GM12878 (cell line): ENCODE data around the gene RUNX3. TPM values are rescaled to one million over a fixed set of nuclear protein-coding genes. Genes with fewer than 3 reads are reported as not detected.
A peak's percentile ranks its signal among the peaks of the same experiment; 100 is the strongest.

Experiments used
- BMI1 ChIP-seq: fragments of 450-650 bp; IDR thresholded peaks from 2 replicates; pipeline ENCODE4 v1.6.1; 2016; ENCODE audit warnings: mild to moderate bottlenecking, moderate library complexity, borderline replicate concordance
- BRCA1 ChIP-seq: IDR thresholded peaks from 2 replicates; pipeline ENCODE4 v1.6.1; 2011; ENCODE audit warnings: low read depth, low read length, improper control_type of control experiment
- CBX5 ChIP-seq: sonication (generic); IDR thresholded peaks from 2 replicates; pipeline ENCODE4 v1.6.1; 2016; ENCODE audit warnings: low read depth, moderate library complexity, mild to moderate bottlenecking, inconsistent platforms
- E2F8 ChIP-seq: fragments of 450-650 bp; IDR thresholded peaks from 2 replicates; pipeline ENCODE4 v1.6.1; 2018; ENCODE audit warnings: mild to moderate bottlenecking, low read depth, moderate library complexity; ENCODE audit not compliant: partially characterized antibody
- ETV6 ChIP-seq, 2 experiments: fragments of 450-650 bp in 1 of 2; IDR thresholded peaks in 1 of 2; conservative IDR thresholded peaks in 1 of 2; 2 replicates each; pipeline ENCODE4 v1.6.1; 2014; ENCODE audit warnings: antibody characterized with exemption in 1 of 2, borderline replicate concordance in 1 of 2, low read depth in 1 of 2, mild to moderate bottlenecking in 1 of 2, moderate library complexity in 1 of 2
- FOXM1 ChIP-seq: IDR thresholded peaks from 2 replicates; pipeline ENCODE4 v1.6.1; 2012; ENCODE audit warnings: low read depth, mild to moderate bottlenecking, inconsistent platforms, low read length, moderate library complexity
- GABPA ChIP-seq: IDR thresholded peaks from 2 replicates; pipeline ENCODE4 v1.6.1; 2014; ENCODE audit warnings: antibody characterized with exemption, low read depth, mild to moderate bottlenecking, inconsistent platforms
- IKZF2 ChIP-seq, 2 experiments: fragments of 450-650 bp; IDR thresholded peaks; 2 replicates each; pipeline ENCODE4 v1.6.1; 2017; ENCODE audit warnings: mild to moderate bottlenecking in 2 of 2, moderate library complexity in 2 of 2
- IRF5 ChIP-seq: fragments of 450-650 bp; IDR thresholded peaks from 2 replicates; pipeline ENCODE4 v1.6.1; 2017; ENCODE audit warnings: borderline replicate concordance
- MEF2B ChIP-seq: fragments of 450-650 bp; IDR thresholded peaks from 2 replicates; pipeline ENCODE4 v1.6.1; 2018; ENCODE audit warnings: mild to moderate bottlenecking, moderate library complexity; ENCODE audit not compliant: partially characterized antibody, poor library complexity, severe bottlenecking
- MTA2 ChIP-seq: fragments of 450-650 bp; IDR thresholded peaks from 2 replicates; pipeline ENCODE4 v1.6.1; 2016; ENCODE audit warnings: low read depth, mild to moderate bottlenecking, moderate library complexity
- NR2F1 ChIP-seq: fragments of 450-650 bp; conservative IDR thresholded peaks from 2 replicates; pipeline ENCODE4 v1.6.1; 2017; ENCODE audit warnings: mild to moderate bottlenecking
- POLR2A ChIP-seq: IDR thresholded peaks from 2 replicates; pipeline ENCODE4 v1.6.1; 2011; ENCODE audit warnings: low read depth, mild to moderate bottlenecking, low read length
- POLR2AphosphoS5 ChIP-seq: IDR thresholded peaks from 2 replicates; pipeline ENCODE4 v1.6.1; 2011; ENCODE audit warnings: mild to moderate bottlenecking, low read length, inconsistent platforms
- RB1 ChIP-seq: fragments of 450-650 bp; formaldehyde crosslinking; IDR thresholded peaks from 2 replicates; pipeline ENCODE4 v1.6.1; 2017; ENCODE audit warnings: mild to moderate bottlenecking, borderline replicate concordance
- RELB ChIP-seq: fragments of 450-650 bp; IDR thresholded peaks from 2 replicates; pipeline ENCODE4 v1.6.1; 2017; ENCODE audit warnings: low read depth, mild to moderate bottlenecking, moderate library complexity
- SIN3A ChIP-seq: IDR thresholded peaks from 2 replicates; pipeline ENCODE4 v1.6.1; 2012; ENCODE audit warnings: low read depth, low read length, improper control_type of control experiment
- TCF7 ChIP-seq: IDR thresholded peaks from 2 replicates; pipeline ENCODE4 v1.6.1; 2014; ENCODE audit warnings: antibody characterized with exemption, borderline replicate concordance
- USF2 ChIP-seq: IDR thresholded peaks from 2 replicates; pipeline ENCODE4 v1.6.1; 2011; ENCODE audit warnings: low read depth, low read length, improper control_type of control experiment, borderline replicate concordance
- ZBED1 ChIP-seq: IDR thresholded peaks from 2 replicates; pipeline ENCODE4 v1.6.1; 2016; ENCODE audit warnings: borderline replicate concordance
- polyA plus RNA-seq, 11 experiments: library from polyadenylated mRNA; depleted of rRNA in 4 of 11; unstranded in 6 of 11; stranded (reverse) in 5 of 11; fragments of >200 nt; fragmentation: Nextera tagmentation in 4 of 11; fragmentation: Illumina TruSeq in 1 of 11; extraction: Ambion mirVana in 4 of 11; extraction: Trizol in 1 of 11; gene quantifications; 1 replicate in 1 of 11; 2 replicates in 10 of 11; pipeline versions ENCODE4 v1.2.1 to v1.2.3, GENCODE V29; 2011 to 2016; ENCODE audit warnings: inconsistent platforms in 2 of 11, missing spikeins in 2 of 11, low read depth in 1 of 11
- total RNA-seq, 4 experiments: library from RNA; depleted of rRNA in 3 of 4; stranded (reverse); fragments of >200 nt in 3 of 4; fragmentation: Illumina TruSeq in 1 of 4; extraction: Trizol in 1 of 4; gene quantifications; 2 replicates each; pipeline versions ENCODE4 v1.2.1 to v1.2.3, GENCODE V29; 2013 to 2021
- TF ChIP-seq, protein P1 (sequence below): fragments of 450-650 bp; IDR thresholded peaks from 2 replicates; pipeline ENCODE4 v1.6.1; 2017; ENCODE audit warnings: mild to moderate bottlenecking

RUNX3 gene
- total and polyA plus RNA-seq, 10 of the 15 experiments (the other 5 are each of a cell fraction or from before 2014, with no cell fraction given), result 19.0 to 151 (median 31.4) TPM

DNA sequence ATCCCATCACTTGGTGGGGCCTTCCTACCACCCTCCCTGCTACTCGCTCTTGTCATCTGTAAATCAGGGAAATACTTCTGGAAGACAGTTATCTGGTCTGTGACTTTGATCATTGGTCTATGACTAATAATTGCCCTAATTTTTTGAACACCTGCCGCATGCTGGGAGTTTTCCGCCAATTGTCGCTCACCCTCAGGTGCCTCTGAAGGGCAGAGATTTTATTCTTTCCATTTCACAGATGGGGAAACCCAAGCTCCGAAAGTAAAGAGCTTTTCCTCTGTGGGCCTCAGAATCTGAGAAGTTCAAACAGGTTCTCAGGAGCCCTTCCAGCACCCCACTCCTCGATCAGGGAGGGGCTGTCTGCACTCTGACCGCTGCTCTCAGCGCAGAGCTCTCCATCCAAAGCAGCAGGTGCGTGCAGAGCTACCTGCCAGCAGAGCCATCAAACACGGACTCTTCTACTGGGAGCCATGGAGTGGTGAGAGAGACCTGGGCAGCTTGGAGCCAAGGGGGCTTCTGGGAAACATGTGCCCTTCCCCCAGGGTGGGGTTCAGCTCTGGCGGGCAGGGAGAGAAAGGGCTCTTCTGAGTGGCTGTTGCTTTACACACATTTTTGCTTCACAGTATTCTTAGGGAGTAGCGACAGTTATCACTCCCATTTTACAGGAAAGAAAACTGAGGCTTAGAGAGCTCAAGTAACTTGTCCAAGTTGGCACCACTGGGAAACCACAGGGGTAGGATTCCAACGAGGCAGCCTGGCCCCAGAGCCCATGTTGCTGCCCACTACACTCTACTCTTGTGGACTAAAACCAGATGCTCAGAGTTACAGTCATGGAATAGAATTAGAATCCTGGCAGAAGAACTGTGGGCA is 5.8 kb upstream of the RUNX3 start (continued):
- TF ChIP-seq FOXM1 (0 out of 2 replicates have a peak, but pooled peaks have one; percentile 15), RELB (peak; percentile 66), POLR2AphosphoS5 (no peak), NR2F1 (peak; percentile 40; the same call in 1 of the 2 replicates), RB1 (no peak), POLR2A (peak; percentile 44; the same call in 1 of the 2 replicates), BMI1 (peak; percentile 7; the same call in 1 of the 2 replicates), ETV6 (conservative IDR thresholded peaks at IDR 0.05 in 1 of 2, IDR thresholded peaks at IDR 0.05 in 1 of 2; ENCODE audit: borderline replicate concordance in 1 of 2, low read depth in 1 of 2) (no peak), MTA2 (peak; percentile 84), SIN3A (no peak), MEF2B (peak; percentile 59), IKZF2 (IDR thresholded peaks at IDR 0.05) (peak; percentile 75 to 81), BRCA1 (no peak), IRF5 (no peak), E2F8 (no peak), USF2 (no peak), ZBED1 (no peak; the same call in 1 of the 2 replicates), GABPA (no peak), CBX5 (no peak), TCF7 (peak; percentile 92; the same call in 1 of the 2 replicates)
- TF ChIP-seq, protein P1, sequence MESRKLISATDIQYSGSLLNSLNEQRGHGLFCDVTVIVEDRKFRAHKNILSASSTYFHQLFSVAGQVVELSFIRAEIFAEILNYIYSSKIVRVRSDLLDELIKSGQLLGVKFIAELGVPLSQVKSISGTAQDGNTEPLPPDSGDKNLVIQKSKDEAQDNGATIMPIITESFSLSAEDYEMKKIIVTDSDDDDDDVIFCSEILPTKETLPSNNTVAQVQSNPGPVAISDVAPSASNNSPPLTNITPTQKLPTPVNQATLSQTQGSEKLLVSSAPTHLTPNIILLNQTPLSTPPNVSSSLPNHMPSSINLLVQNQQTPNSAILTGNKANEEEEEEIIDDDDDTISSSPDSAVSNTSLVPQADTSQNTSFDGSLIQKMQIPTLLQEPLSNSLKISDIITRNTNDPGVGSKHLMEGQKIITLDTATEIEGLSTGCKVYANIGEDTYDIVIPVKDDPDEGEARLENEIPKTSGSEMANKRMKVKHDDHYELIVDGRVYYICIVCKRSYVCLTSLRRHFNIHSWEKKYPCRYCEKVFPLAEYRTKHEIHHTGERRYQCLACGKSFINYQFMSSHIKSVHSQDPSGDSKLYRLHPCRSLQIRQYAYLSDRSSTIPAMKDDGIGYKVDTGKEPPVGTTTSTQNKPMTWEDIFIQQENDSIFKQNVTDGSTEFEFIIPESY, result no peak
